Stomach (tissue), 9 donors: Measurements from ENCODE around the gene ATP9B. TPM values are rescaled to one million over a fixed set of nuclear protein-coding genes. Genes with fewer than 3 reads are reported as not detected.

Source experiments
- DNase-seq, 2 donors: peaks; one replicate each; pipeline versions ENCODE4 v3.0.0 to v3.0.0-alpha.2; 2013 to 2019
- H3K27ac ChIP-seq, 5 donors: fragments of 200-600 bp in 4 of 5; sonication (generic) in 4 of 5; one replicate each; pipeline ENCODE4 v1.5.1; 2013 to 2019; ENCODE audit warnings: mild to moderate bottlenecking in 1 of 5, moderate library complexity in 1 of 5
- H3K27me3 ChIP-seq, 3 donors: fragments of 200-600 bp; sonication (generic); one replicate each; pipeline ENCODE4 v1.5.1; 2017 to 2019; ENCODE audit warnings: mixed run types in 1 of 3
- H3K36me3 ChIP-seq, 4 donors: fragments of 200-600 bp; sonication (generic); 1 replicate in 3 of 4; 2 replicates in 1 of 4; pipeline ENCODE4 v1.5.1; 2016 to 2019
- H3K4me1 ChIP-seq, 4 donors: fragments of 200-600 bp; sonication (generic); one replicate each; pipeline ENCODE4 v1.5.1; 2016 to 2019
- H3K4me3 ChIP-seq, 4 donors: fragments of 200-600 bp; sonication (generic) in 3 of 4; one replicate each; pipeline ENCODE4 v1.5.1; 2016 to 2019; ENCODE audit warnings: mild to moderate bottlenecking in 1 of 4
- H3K9me3 ChIP-seq, 4 donors: fragments of 200-600 bp; sonication (generic); one replicate each; pipeline ENCODE4 v1.5.1; 2016 to 2019
- CTCF ChIP-seq, 7 experiments: fragments of 450-650 bp in 4 of 7; fragments of 200-600 bp in 3 of 7; sonication (generic) in 3 of 7; IDR thresholded peaks; one replicate each; pipeline ENCODE4 v1.5.1; 2016 to 2019; ENCODE audit warnings: antibody characterized with exemption in 7 of 7, control low read depth in 2 of 7, mild to moderate bottlenecking in 1 of 7
- EP300 ChIP-seq: sonication (generic); formaldehyde crosslinking; IDR thresholded peaks from one replicate; pipeline ENCODE4 v1.6.1; 2017; ENCODE audit warnings: antibody characterized with exemption
- POLR2A ChIP-seq, 4 donors: fragments of 450-650 bp; IDR thresholded peaks; one replicate each; pipeline ENCODE4 v1.6.1; 2016; ENCODE audit warnings: antibody characterized with exemption in 4 of 4, control low read depth in 2 of 4, mild to moderate bottlenecking in 1 of 4, moderate library complexity in 1 of 4
- POLR2AphosphoS5 ChIP-seq, 3 donors: sonication (generic); formaldehyde crosslinking; IDR thresholded peaks; one replicate each; pipeline ENCODE4 v1.6.1; 2016; ENCODE audit warnings: antibody characterized with exemption in 3 of 3
- WGBS, 5 donors: extraction: QIAGEN DNeasy Blood & Tissue Kit in 3 of 5; methylation state at CpG; one replicate each; pipeline versions ENCODE4 v1.1.5 to v1.1.7; 2013 to 2018; 5-methylcytosine and 5-hydroxymethylcytosine counted together
- intact Hi-C: fragments of 100-400 bp; cut with DNase I; formaldehyde crosslinking; loops from one replicate; pipeline ENCODE4 v1.15.1; 2023; ENCODE audit warnings: low total_unique reads
- polyA plus RNA-seq, 3 donors: library from polyadenylated mRNA; stranded (reverse); fragments of 200-250 nt; gene quantifications; one replicate each; pipeline ENCODE4 v1.2.3, GENCODE V29; 2013
- total RNA-seq, 5 donors: library from RNA; depleted of rRNA; stranded (reverse); fragments of >200 nt; gene quantifications; one replicate each; pipeline versions ENCODE4 v1.1.0 to v1.2.3, GENCODE V29; 2014 to 2016
- donor health status: healthy with polysubstance abuse.
- donor health status: Bipolar disorder and iron deficiency.
- donor health status: healthy.

ATP9B gene
- total and polyA plus RNA-seq, 8 donors: 10.6 to 128 (median 34.9) TPM

GRCh38 chr18:79147014-79147413, 77.8 kb downstream of the ATP9B start:
- H3K27me3 ChIP-seq: no peaks in the 10 kb centered on the region
- TF ChIP-seq CTCF (IDR thresholded peaks at IDR 0.05): no peak
- no peak for TF ChIP-seq POLR2A (IDR thresholded peaks at IDR 0.05)
- no peak for TF ChIP-seq EP300
- TF ChIP-seq POLR2AphosphoS5 (IDR thresholded peaks at IDR 0.05): no peak
- intact Hi-C loops: no loop called here
- no peaks in the 10 kb centered on the region for H3K4me1 ChIP-seq
- no peak overlapping the region for H3K27ac ChIP-seq
- DNase-seq: no peak
- H3K9me3 ChIP-seq: no peaks in the 10 kb centered on the region
- peaks cover 0 to 35% (median 24%) of the 10 kb centered on the region in 4 donors for H3K36me3 ChIP-seq
- WGBS, 5 donors: 93 to 98% (median 95%) methylated on average over 4 of the region's 4 CpGs
- no peak overlapping the region for H3K4me3 ChIP-seq

GRCh38 chr18:79151191-79151590, 82.0 kb downstream of the ATP9B start:
- H3K27ac ChIP-seq: no peak overlapping the region
- H3K36me3 ChIP-seq: peaks cover 0 to 28% (median 22%) of the 10 kb centered on the region in 4 donors
- H3K27me3 ChIP-seq: no peaks in the 10 kb centered on the region
- no peak overlapping the region for H3K4me3 ChIP-seq
- DNase-seq: no peak
- H3K4me1 ChIP-seq: no peaks in the 10 kb centered on the region
- WGBS, 5 donors: 84 to 96% (median 91%) methylated on average over 2 of the region's 2 CpGs
- H3K9me3 ChIP-seq: no peaks in the 10 kb centered on the region
- TF ChIP-seq EP300: no peak
- no peak for TF ChIP-seq POLR2AphosphoS5 (IDR thresholded peaks at IDR 0.05)
- TF ChIP-seq POLR2A (IDR thresholded peaks at IDR 0.05): no peak
- no peak for TF ChIP-seq CTCF (IDR thresholded peaks at IDR 0.05)
- intact Hi-C loops: no loop called here

GRCh38 chr18:79156327-79156726, 87.1 kb downstream of the ATP9B start:
- no peak overlapping the region for H3K27ac ChIP-seq
- intact Hi-C loops: no loop called here
- WGBS, 5 donors: 78 to 82% (median 81%) methylated on average over 4 of the region's 4 CpGs
- H3K4me1 ChIP-seq: no peaks in the 10 kb centered on the region
- H3K4me3 ChIP-seq: no peak overlapping the region
- no peaks in the 10 kb centered on the region for H3K27me3 ChIP-seq
- no peaks in the 10 kb centered on the region for H3K9me3 ChIP-seq
- H3K36me3 ChIP-seq: peaks cover 6 to 33% (median 29%) of the 10 kb centered on the region in 4 donors
- no peak for DNase-seq
- TF ChIP-seq CTCF (IDR thresholded peaks at IDR 0.05) (no peak), POLR2A (IDR thresholded peaks at IDR 0.05) (no peak), EP300 (no peak), POLR2AphosphoS5 (IDR thresholded peaks at IDR 0.05) (no peak)

DNA sequence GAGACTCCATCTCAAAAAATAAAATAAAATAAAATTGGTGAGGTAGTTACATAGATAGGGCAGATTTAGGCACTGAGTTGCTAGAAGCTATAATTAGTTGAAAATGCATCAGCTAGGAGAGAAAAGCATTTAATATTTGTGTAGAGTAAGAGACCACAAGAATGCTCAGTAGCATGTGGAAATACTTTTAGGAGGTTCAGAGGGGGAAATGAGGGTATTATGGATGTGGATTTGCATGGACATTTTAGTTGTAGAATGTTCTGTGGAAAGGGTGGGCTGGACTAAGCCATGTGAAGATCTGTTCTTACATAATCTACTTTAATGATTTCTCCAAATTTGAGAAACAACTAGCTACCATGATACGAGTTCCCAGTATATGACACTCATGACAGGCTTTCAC, 95.5 kb downstream of the ATP9B start:
- intact Hi-C loops: no loop called here
- Histone ChIP-seq H3K36me3 (peaks cover 26 to 41% (median 37%) of the 10 kb centered on the region in 4 donors), H3K27me3 (no peaks in the 10 kb centered on the region), H3K4me3 (no peak overlapping the region), H3K4me1 (peaks cover 0 to 9% (median 0%) of the 10 kb centered on the region in 4 donors), H3K9me3 (no peaks in the 10 kb centered on the region), H3K27ac (no peak overlapping the region)
- no peak for DNase-seq
- no peak for TF ChIP-seq POLR2A (IDR thresholded peaks at IDR 0.05)
- no peak for TF ChIP-seq POLR2AphosphoS5 (IDR thresholded peaks at IDR 0.05)
- TF ChIP-seq CTCF (IDR thresholded peaks at IDR 0.05): no peak
- no peak for TF ChIP-seq EP300
- 93 to 100% (median 97%) methylated on average over 1 of the region's 1 CpG for WGBS, 5 donors
